Measurements from ENCODE around the gene TMEM143.

DNA sequence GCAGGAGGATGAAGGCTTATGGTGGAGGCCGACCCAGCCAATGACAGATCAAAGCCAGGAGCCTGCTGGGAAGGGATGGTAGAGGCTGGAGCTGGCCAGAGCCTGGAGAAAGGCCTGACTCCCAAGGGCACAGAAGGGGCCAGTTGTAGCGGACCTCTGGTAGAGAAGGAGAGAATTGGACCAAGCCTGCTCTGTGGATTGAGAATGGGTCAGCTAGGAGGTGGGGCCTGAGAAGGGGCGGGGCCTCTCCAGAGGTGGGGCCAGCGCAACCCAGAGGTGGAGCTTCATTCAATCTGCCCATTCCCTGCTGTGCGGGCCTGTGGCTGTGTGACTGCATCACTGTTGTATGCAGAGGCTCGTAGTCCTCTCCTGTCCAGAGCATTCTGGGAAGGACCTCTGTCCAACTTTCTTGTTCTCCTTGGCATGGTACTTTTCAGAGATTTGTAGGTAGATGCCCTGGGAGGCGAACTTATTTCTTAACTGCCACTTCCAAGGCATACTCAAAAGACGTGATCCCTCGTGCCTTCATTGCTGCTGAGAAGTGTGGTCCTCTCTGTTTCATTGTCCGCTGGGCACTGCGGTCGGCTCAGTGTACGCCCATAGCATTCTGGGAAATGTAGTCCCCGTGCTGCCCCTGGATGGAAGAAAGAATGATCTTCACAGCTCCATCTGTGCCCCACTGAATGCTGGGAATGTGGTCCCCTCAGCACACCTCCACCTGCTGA lies 36.4 kb upstream of the TMEM143 start:
- TF ChIP-seq, protein P1, sequence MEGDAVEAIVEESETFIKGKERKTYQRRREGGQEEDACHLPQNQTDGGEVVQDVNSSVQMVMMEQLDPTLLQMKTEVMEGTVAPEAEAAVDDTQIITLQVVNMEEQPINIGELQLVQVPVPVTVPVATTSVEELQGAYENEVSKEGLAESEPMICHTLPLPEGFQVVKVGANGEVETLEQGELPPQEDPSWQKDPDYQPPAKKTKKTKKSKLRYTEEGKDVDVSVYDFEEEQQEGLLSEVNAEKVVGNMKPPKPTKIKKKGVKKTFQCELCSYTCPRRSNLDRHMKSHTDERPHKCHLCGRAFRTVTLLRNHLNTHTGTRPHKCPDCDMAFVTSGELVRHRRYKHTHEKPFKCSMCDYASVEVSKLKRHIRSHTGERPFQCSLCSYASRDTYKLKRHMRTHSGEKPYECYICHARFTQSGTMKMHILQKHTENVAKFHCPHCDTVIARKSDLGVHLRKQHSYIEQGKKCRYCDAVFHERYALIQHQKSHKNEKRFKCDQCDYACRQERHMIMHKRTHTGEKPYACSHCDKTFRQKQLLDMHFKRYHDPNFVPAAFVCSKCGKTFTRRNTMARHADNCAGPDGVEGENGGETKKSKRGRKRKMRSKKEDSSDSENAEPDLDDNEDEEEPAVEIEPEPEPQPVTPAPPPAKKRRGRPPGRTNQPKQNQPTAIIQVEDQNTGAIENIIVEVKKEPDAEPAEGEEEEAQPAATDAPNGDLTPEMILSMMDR (IDR thresholded peaks at IDR 0.05; ENCODE audit: low read depth, low read length, poor library complexity, severe bottlenecking) = no peak
- TF ChIP-seq EZH2phosphoT487 (IDR thresholded peaks at IDR 0.05; ENCODE audit: borderline replicate concordance, low read length) = no peak
